Endothelial cell (in vitro differentiated cells): ENCODE data around the gene SLC16A6. TPM values are rescaled to one million over a fixed set of nuclear protein-coding genes. Genes with fewer than 3 reads are reported as not detected.
"Not testable (repeated sequence)": the region's sequence is repeated elsewhere in the genome, so short reads cannot be mapped to it uniquely, and the experiment has no call there.

Experiments used
- DNase-seq: peaks from one replicate; pipeline ENCODE4 v3.0.0; 2021; ENCODE audit warnings: low spot score
- H3K27ac Mint-ChIP-seq: one replicate; pipeline ENCODE4 v1.8.0; 2021; ENCODE audit warnings: mixed read lengths, inconsistent platforms; ENCODE audit not compliant: unreplicated experiment
- H3K27me3 Mint-ChIP-seq: one replicate; pipeline ENCODE4 v1.8.0; 2021; ENCODE audit warnings: mild to moderate bottlenecking, moderate library complexity, mixed read lengths, inconsistent platforms; ENCODE audit not compliant: unreplicated experiment
- H3K36me3 Mint-ChIP-seq: one replicate; pipeline ENCODE4 v1.8.0; 2021; ENCODE audit warnings: mild to moderate bottlenecking, low read depth, mixed read lengths, inconsistent platforms; ENCODE audit not compliant: unreplicated experiment
- H3K4me1 Mint-ChIP-seq: one replicate; pipeline ENCODE4 v1.8.0; 2021; ENCODE audit warnings: mild to moderate bottlenecking, mixed read lengths, inconsistent platforms; ENCODE audit not compliant: unreplicated experiment
- H3K4me3 Mint-ChIP-seq: one replicate; pipeline ENCODE4 v1.8.0; 2021; ENCODE audit warnings: mild to moderate bottlenecking, mixed read lengths, inconsistent platforms; ENCODE audit not compliant: unreplicated experiment
- H3K9me3 Mint-ChIP-seq: one replicate; pipeline ENCODE4 v1.8.0; 2021; ENCODE audit warnings: mixed read lengths, inconsistent platforms; ENCODE audit not compliant: unreplicated experiment
- CTCF ChIP-seq: fragments of 200-600 bp; sonication (generic); IDR thresholded peaks from one replicate; pipeline ENCODE4 v1.5.0; 2021; ENCODE audit warnings: antibody characterized with exemption; ENCODE audit not compliant: unreplicated experiment
- total RNA-seq: library from RNA; stranded (reverse); fragmentation: NEBNext Ultra II Directional; extraction: Animal tissue kit (Norgen Biotek cat#: 25700); gene quantifications from one replicate; pipeline ENCODE4 v1.2.1, GENCODE V29; 2021; ENCODE audit not compliant: unreplicated experiment

The SLC16A6 gene
- total RNA-seq, 1 donor from 2014 or later = 2.4 TPM

DNA sequence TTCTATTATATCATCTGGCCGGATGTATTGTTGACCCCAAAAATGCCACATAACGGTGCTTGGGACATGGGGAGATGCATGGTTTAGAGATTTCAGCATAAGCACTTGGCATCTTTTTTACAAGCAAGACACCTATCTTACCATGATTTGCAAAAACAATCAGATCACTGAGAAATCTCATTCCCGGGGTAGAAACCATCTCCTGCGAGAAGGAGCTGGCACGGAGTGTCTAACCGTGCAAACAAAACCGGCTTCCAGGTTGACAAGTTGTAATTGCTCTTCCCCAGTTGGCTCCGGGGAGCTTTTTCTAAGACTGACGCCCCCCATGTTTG lies 1.0 kb downstream of the SLC16A6 start:
- TF ChIP-seq CTCF = no peak
- DNase-seq = no peak
- H3K27me3 Mint-ChIP-seq = peaks cover 8% of the 10 kb centered on the region
- H3K27ac Mint-ChIP-seq = peak overlapping the region; percentile 11
- no peaks in the 10 kb centered on the region for H3K9me3 Mint-ChIP-seq
- peaks cover 36% of the 10 kb centered on the region for H3K4me1 Mint-ChIP-seq
- peak overlapping the region; percentile 90 for H3K4me3 Mint-ChIP-seq
- H3K36me3 Mint-ChIP-seq = peaks cover 4% of the 10 kb centered on the region

- Mint-ChIP-seq H3K36me3 (peaks cover 4% of the 10 kb centered on the region), H3K4me1 (peaks cover 32% of the 10 kb centered on the region), H3K9me3 (no peaks in the 10 kb centered on the region), H3K27me3 (peaks cover 8% of the 10 kb centered on the region), H3K4me3 (peak overlapping the region; percentile 12), H3K27ac (peak overlapping the region; percentile 11)
- DNase-seq = no peak
- no peak for TF ChIP-seq CTCF
Measured at GRCh38 chr17:68289473-68289872, 1.5 kb downstream of the SLC16A6 start.

- Mint-ChIP-seq H3K36me3 (peaks cover 4% of the 10 kb centered on the region), H3K4me1 (peaks cover 28% of the 10 kb centered on the region), H3K9me3 (no peaks in the 10 kb centered on the region), H3K27ac (no peak overlapping the region), H3K27me3 (peaks cover 8% of the 10 kb centered on the region), H3K4me3 (no peak overlapping the region)
- TF ChIP-seq CTCF = peak; percentile 28
- no peak for DNase-seq
Measured at GRCh38 chr17:68288804-68289203, 2.1 kb downstream of the SLC16A6 start.

DNA sequence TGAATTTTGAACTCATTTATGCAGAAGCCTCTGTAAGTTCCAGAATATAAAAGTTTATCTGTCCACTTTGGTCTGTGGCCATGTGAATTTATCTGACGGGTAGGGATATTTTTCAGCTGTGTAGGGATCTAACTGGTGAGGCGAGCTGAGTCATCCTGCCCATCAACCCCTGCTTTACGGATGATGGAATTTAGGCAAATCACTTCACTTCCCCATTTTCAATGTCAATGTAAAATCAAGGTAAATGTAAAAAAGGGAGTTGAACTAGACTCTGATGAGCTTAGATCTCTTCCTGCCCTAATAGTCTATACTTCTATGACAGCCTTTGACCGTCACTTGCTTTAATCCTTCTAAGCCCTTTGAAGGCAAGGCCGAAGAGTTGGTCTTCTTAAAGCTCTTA lies 2.6 kb downstream of the SLC16A6 start:
- peaks cover 28% of the 10 kb centered on the region for H3K4me1 Mint-ChIP-seq

GRCh38 chr17:68281965-68282364 lies 9.0 kb downstream of the SLC16A6 start:
- H3K9me3 Mint-ChIP-seq, H3K4me1 Mint-ChIP-seq, H3K4me3 Mint-ChIP-seq, H3K27me3 Mint-ChIP-seq, DNase-seq, H3K27ac Mint-ChIP-seq: not testable (repeated sequence)
- peaks cover 23% of the 10 kb centered on the region for H3K36me3 Mint-ChIP-seq

More for the DNA sequence above, 2.6 kb downstream of the SLC16A6 start:
- H3K9me3 Mint-ChIP-seq = no peaks in the 10 kb centered on the region
- DNase-seq = no peak
- no peak overlapping the region for H3K4me3 Mint-ChIP-seq
- H3K27ac Mint-ChIP-seq = no peak overlapping the region
- no peak for TF ChIP-seq CTCF
- peaks cover 8% of the 10 kb centered on the region for H3K27me3 Mint-ChIP-seq
- peaks cover 4% of the 10 kb centered on the region for H3K36me3 Mint-ChIP-seq

DNA sequence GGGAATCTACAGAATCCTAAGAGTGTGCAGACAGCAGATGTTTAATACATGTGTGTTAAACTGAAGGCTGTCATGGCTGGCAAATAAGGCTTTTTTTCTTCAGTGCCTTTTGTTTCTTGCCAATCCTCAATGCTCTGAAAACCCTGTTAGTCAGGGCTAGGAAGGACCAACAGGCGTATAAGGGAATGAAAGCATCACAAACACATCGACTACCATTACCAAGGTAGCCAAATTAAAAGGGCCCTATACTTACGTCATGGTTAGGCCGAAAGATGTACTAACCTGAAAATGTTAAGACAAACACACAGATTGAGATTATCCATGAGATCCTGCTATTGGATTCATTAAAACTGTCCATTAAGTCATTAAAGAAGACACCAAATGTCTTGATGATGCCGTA lies 13.1 kb downstream of the SLC16A6 start:
- H3K9me3 Mint-ChIP-seq = no peaks in the 10 kb centered on the region

GRCh38 chr17:68276339-68276738 lies 14.6 kb downstream of the SLC16A6 start:
- H3K4me3 Mint-ChIP-seq, H3K4me1 Mint-ChIP-seq, H3K9me3 Mint-ChIP-seq, H3K27me3 Mint-ChIP-seq, H3K27ac Mint-ChIP-seq, DNase-seq: not testable (repeated sequence)
- H3K36me3 Mint-ChIP-seq = peaks cover 32% of the 10 kb centered on the region

More for the DNA sequence above, 13.1 kb downstream of the SLC16A6 start:
- no peak for DNase-seq
- no peak overlapping the region for H3K27ac Mint-ChIP-seq
- no peaks in the 10 kb centered on the region for H3K4me1 Mint-ChIP-seq
- no peak for TF ChIP-seq CTCF
- H3K27me3 Mint-ChIP-seq = peaks cover 2% of the 10 kb centered on the region
- peaks cover 30% of the 10 kb centered on the region for H3K36me3 Mint-ChIP-seq
- H3K4me3 Mint-ChIP-seq = peak overlapping the region; percentile 37
